ENCODE results near the gene NTM.
"Not testable (repeated sequence)": the region's sequence is repeated elsewhere in the genome, so short reads cannot be mapped to it uniquely, and the experiment has no call there.

The NTM gene

DNA sequence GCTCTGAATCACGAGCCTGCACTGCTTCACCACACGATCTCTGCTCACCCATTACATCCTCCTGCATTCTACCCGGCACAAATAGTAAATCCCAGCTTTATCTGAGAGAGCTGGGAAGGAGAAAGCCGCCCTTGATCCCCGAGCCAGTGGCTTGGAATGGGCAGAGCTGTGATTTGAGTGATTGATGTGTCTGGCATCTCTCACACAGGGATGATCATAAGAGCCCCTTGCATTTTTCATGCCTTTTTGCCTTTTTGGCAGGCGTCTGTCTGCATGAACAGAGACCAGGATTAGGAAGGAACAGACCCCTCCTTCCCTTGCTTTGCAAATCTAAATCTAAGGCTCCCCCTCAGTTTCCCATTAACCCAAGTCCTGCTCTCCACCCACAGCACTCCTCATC is 945.3 kb downstream of the NTM start:
- no peak for DNase-seq

DNA sequence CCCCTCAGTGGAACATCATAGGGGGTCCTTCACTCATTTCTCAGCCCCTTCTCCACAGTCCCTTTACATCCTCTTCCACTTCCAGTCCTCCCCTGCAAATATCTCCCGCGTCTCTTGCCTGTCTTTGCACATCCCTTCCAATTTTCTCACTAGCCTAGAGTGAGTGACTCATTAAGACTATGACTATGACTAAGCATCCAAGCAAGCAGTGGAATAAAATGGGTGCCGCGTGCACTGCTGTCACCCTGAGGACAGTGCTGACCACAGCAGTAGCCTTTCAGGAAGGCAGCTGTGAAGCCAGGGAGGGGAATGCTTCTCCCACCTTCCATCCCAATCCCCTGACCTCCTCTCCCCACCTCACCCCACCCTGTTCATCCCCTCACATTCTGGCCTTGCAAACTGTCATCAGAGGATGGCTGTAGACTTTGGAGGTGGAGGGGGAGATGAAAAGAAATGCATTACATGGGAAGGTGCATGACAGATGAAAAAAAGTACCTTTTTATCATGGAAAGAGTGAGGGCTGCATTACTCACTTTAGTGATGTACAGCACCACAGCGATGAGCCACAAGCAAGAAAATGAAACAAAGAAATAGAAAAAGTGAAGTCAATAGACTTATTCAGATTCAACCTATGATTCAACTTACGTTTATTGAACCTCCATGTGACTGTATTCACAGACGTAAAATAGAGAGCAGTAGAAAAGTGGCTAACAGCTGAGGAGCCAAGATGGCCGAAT is 948.2 kb downstream of the NTM start:
- DNase-seq = no peak

DNA sequence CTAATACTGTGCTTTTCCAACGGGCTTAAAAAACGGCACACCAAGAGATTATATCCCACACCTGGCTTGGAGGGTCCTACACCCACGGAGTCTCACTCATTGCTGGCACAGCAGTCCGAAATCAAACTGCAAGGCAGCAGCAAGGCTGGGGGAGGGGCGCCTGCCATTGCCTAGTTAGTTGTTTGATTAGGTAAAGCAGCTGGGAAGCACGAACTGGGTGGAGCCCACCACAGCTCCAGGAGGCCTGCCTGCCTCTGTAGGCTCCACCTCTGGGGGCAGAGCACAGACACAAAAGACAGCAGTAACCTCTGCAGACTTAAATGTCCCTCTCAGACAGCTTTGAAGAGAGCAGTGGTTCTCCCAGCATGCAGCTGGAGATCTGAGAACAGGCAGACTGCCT is 949.0 kb downstream of the NTM start:
- not testable (repeated sequence) for DNase-seq

DNA sequence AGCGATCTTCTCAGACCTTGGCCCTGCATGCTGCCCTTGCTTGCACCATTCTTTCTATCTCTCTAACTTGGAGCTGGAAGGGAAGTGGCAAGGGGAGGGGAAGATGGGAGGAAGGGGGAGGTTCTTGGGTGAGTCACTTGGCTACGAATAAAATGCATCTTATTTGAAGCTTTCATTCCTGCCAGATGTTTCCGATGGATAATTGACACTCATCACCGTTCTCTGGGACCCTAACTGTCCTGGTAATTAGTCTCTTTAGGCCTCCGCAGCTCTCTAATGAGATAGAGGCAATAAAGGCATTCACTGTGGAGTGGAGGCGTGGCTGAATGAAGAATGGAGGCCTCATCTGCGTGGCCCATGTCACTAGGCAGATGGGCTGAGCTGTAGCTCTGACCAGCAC is 960.1 kb downstream of the NTM start:
- no peak for DNase-seq

DNA sequence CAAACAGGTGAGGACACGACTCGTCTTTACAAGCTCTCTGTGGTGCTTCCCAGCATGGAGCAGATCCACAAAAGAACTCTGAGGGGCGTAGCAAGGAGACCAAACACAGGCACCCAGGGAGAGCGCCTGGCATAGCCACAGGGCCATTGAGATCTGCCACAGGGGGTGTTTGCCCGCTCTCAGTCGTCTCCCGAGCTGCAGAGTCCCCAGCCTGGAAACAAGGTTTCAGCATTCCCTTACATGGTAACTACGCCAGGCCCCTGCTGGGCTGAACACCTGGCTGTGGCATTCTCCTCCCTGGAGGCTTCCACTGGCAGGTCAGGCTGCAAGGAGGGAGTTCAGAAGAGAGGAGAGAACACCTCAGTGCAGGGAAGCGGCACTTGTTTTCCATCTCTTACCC is 962.1 kb downstream of the NTM start:
- no peak for DNase-seq

DNA sequence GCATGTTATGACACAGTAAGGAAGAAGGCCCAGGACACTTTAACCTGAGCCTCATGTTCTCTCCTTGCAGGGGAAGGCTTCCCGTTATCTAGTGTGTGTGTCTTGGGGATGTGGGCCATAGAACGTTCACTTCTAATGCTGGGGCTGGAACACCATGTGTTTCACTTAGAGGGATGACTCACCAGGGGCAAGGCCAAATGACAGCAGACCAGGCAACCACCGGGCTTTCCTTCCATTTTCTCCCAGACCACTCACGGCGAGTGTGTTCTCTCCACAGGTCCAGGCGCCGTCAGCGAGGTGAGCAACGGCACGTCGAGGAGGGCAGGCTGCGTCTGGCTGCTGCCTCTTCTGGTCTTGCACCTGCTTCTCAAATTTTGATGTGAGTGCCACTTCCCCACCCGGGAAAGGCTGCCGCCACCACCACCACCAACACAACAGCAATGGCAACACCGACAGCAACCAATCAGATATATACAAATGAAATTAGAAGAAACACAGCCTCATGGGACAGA is 964.4 kb downstream of the NTM start:
- DNase-seq = no peak

DNA sequence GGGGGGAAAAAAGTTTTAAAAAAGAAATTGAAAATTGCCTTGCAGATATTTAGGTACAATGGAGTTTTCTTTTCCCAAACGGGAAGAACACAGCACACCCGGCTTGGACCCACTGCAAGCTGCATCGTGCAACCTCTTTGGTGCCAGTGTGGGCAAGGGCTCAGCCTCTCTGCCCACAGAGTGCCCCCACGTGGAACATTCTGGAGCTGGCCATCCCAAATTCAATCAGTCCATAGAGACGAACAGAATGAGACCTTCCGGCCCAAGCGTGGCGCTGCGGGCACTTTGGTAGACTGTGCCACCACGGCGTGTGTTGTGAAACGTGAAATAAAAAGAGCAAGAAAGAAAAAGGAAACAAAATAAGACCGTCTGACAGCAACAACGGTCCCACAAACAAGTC is 964.9 kb downstream of the NTM start:
- DNase-seq = no peak

DNA sequence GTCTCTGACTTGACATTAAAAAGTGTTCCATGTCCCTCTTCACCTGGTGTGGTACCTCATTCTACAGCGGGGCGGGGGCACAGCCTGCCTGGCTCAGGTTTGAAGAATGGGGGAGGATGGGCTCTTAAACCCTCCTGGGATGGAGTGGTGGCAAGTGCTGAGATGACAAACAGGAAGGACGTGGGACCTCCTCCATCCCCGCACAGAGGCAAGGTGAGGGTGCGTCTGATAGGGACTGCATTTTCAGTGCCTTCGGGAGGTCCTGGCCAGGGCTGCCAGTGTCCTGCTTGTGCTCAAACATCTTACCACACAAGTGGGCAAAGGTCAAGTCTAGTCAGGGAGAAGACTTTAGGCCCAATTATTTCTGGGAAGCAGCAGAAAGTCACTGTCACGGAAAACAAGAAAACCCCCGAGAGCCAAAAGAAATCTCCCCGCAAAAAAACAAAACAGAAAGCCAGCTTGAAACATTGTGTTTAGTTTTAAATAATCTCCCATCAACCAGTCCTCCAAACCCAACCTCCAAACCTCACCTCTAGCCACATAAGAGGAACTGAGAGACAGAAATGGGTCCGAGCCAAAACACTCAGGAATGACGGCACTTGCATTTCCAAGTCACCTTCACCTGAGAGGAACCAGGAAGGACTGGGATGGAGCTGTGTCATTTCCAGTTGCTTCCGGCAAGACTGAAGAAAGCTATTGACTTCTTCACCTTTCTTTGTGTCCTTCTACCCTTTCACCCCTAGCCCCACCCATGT is 966.5 kb downstream of the NTM start:
- DNase-seq = no peak

DNA sequence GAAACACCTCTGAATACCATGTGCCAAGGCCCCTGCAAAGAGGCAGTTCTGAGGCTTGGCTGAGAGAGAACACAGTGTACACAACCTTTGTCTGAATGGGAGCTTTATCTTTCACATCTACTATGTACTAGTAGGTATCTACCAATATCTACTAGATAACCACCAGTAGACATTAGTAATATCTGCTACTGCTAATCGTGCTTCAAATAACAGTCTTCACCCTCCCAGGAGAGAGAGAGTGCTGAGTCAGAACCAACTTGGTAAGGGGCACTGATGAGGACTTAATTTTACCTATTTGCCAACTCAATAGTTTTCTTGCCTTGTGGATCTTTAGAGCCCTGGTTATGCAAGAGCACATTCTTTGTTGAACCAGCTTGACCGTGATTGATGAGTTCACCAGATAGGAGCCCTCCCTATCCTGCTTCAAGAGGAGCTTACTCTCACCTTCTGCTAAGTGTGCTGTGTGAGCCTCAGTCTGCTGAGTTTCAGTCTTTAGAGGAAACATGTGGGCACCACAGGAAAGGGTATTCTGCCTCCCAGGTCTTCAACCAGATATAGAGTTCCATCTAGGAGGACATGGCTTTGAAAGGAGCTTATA is 967.5 kb downstream of the NTM start:
- DNase-seq = no peak

DNA sequence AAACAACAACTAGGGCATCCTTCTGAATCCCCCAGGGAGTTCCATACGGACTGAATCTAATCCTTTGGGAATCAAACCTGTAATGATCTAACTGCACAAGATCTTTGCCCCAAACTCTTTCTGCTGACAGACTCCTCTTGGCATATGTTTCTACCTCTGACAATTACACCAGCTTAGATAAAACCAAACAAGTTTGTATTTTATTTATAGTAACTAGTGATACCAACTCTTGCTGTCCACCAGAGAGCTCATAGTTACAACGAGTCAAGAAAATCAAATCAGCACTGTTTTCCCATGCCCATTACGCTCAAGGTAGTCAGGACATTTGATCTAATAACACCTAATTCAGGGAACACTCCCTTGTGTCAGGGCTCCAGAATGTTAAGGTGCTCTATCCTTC is 972.0 kb downstream of the NTM start:
- DNase-seq = no peak

DNA sequence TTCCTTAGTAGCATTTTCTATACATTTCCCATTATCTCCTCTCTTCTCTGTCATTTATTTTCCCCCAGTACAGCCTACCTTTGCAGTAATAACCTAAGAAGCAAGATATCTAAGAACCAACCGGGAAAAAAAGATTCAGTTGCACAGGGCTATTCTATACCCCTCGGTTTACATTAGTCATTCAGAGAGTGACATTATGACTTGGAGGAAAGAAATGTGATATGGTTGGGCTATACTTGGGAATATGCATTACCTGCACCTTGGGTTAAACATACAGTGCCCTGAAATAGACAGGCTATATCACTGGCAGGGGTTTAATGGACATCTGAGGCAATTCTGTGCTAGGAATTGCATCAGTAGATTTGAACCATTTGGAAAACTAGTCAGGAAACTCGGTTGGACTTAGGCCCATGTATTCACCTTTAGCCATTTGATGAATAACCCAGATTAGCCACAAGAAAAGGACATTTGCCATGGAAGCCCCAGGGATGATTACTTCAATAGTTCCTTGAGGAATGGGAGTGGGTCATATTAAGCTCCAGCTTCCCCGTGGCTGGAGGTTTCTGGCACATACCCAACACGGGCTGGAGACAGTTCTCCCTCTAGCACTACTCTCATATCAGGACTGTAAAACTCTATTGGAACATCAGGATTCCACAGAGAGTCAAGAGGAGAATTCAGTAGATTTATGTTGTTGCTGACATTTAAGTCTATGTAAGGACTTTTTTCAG is 973.2 kb downstream of the NTM start:
- DNase-seq = no peak

DNA sequence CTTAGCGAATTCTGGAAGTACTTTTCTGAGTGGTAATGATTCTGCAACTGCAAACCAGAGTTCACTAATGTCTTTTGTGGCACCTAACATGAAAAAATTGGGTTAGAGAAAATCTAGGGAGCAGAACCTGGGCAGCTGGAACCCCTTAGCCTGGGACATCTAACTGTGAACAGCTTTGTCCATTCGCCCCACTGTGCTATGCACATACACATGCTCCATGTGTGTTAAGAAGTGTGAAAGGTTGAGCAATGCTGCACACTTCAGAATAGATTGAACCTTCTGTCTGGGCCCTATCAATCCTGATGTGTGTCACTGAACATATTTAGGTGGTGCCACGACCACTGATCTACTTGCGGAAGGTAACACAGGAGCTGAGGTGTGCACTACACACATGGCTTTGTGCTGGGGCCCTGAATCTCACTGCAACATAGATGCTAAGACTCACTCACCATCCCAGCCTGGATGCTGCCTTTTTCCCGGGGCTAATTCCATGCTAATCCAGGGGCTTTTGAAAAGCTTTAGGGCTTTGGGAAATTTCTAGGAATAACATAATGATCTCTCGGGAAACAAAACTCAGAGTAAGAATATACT is 976.2 kb downstream of the NTM start:
- DNase-seq = no peak

DNA sequence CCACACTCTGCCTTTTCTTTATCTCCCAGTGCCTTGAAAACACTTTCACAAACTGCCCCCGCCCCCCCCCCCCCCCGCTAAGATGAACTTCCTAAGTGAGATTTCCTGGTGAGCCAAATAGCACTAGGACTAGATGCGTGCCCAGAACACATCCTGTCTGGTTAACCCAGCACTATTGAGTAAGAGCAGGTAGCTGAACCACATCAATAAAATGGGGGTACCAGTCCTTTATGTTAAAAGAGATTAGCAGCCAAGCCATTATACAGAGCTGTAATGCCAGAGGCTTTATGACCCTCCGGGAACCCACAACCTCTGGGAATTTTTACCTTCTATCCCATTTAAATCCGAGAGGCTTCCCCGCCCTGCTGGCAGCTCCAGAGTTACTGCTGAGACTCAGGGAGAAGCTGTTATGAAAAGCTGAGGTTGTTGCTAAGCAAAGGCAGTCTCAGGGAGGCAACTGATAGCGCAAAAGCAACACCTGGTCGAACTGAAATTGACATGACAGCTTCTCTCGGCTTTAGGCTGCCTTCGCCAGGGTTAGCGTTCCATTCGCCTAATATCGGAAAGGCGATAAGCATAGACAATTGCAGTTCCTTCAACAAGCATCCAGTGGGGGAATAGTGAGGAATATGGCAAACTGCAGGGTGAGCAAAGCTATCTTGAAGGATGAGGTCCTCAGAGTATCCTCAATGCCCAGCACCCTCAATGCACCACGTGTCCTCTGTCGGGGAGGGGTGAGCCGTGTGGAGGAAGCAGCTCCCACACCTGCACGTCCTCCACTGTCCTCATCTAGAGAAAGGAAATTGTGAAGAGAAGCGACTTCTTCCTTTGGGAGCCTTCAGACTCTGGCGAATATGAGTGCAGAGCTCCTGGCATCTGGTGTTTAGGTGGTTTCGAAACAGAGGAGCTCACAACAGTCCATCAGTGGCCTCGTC is 977.0 kb downstream of the NTM start:
- DNase-seq = no peak

DNA sequence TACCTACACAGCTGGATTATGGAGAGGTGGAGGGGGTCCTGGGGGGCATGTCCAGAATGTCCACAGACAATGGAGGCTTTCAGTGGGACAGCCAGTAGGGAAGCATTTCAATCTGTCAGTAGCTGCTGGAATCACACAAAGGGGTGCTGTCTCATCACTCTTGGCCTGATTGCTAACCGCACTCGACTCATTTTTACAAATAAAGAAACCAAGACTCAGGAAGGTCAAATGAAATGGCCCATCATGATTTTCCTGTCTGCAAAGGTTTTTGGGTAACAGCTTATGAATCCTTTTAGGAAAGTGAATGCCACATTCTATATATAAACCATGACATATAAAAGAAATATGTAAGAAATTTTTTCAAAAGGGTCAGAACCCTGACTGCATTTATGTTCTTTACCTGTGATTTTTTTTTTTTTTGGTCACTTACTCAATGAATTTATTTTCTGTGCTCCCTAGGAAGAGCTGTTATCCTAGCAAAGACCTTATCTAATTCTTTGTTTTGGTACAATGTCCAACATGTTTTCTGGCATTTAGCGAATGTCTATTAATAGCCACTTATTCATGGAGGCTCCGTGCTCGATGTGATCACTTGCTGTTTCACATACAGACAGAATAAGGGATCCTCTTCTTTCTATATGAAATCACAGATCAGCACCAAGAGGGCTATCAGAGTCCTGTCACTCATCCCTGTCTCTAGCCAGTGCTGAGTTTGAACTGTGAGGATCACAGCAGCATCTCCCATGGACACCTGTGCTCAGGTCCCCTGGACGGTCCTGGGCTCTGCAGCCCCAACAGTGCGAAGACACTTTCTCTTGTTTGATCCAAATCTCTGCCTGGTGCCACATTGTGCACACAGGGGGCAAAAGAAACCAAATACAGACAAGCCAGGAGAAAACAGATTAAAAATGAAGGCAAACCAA is 979.7 kb downstream of the NTM start:
- DNase-seq = no peak

DNA sequence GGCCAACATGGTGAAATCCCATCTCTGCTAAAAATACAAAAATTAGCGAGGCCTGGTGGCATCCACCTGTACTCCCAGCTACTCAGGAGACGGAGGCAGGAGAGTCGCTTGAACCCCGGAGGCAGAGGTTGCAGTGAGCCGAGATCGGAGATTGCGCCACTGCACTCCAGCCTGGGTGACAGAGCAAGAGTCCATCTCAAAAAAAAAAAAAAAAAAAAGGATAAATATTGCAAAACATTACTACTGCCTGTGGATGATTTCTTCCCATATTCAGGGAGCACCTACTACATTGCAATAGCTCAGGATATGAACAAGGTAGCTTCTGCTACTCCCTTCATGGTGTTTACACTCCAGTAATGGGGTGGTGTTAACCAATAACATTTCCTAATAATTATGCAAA is 980.6 kb downstream of the NTM start:
- no peak for DNase-seq

DNA sequence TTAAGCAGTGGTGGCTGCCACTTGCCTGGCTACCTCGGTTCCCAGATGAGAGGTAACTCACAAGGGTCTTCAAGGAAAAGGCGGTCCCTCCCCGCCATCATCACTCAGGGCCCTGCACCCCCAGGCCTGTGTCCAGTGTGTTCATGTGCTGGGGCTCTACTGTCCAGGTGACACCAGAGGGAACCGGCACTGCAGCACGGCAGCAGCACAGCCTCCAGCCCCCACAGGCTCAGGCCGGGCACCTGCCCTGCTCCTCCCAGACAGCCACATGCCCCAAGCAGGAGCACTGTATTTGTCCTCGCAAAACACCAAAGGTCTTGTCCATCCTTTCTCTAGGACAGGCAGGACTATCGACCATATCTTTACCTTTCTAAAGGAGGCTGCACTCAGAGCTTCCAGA is 982.1 kb downstream of the NTM start:
- DNase-seq = no peak

DNA sequence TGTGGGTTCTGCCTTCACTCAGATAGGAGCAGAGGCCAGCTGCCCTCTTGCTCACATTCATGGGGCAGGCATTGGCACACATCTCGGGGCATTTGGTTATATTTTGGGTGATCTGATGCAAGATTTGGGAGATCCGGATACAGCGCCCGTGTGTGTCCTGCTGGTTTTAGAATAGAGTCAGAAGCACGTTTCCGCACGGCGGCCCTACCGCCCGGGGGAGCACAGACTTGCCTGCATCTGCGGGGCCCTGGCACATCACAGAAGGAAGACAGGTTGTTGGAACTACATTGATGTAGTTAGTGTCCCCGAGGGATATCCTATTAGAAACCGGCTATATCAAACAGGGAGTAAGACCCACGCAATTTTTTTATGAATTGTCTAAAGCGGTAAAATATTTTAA is 982.8 kb downstream of the NTM start:
- DNase-seq = no peak

DNA sequence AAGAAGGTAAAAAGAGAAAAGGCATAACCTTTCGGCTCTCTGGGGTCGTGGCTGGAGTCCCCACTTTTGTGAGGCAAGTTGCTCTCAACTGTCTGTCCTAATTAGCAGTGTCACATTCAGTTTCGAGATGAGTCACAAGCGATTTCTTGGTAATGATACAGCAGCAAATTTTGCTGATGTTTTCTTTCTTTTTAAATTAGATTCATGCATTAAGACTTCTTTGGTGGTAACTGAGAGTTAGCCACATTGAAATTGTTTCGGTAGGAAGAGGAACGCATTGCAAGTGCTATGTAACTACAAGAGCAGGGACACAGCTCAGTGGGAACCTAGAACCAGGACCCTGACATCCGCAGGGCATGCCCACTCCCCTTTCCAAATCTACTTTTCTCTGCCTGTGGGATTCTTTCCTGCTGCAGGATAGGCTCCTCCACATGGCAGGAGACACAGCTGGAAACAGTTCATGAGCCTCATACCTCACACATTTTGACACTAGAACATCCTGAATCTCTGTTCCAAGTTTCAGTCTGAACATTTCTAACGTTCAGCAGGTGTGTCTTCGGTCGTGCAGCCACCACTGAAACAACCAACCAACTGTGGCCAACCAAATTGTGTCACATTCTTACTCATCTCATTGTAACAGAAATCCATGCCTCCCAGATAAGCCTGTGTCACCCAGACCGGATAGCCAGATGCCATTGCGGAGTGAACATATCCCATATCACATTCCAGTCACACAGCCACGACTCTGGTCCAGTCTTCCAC is 987.6 kb downstream of the NTM start:
- no peak for DNase-seq

DNA sequence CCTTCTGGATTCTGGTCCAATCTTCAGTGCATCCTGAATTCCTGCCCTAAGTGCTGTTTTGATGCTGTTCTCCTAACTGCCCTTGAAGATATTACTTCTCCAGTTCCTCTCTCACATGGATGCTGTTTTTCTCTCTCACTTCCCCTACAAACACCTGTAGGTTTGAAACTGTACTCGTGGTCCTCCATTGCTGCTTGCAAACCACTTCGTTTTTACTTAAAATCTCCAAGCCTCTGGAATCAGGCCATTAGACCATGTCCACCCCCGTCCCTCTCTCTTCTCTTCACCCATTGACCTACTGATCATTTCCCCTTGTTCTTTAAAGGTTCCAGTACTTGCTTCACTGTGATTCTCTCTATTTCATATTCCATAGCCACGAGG is 988.1 kb downstream of the NTM start:
- no peak for DNase-seq

DNA sequence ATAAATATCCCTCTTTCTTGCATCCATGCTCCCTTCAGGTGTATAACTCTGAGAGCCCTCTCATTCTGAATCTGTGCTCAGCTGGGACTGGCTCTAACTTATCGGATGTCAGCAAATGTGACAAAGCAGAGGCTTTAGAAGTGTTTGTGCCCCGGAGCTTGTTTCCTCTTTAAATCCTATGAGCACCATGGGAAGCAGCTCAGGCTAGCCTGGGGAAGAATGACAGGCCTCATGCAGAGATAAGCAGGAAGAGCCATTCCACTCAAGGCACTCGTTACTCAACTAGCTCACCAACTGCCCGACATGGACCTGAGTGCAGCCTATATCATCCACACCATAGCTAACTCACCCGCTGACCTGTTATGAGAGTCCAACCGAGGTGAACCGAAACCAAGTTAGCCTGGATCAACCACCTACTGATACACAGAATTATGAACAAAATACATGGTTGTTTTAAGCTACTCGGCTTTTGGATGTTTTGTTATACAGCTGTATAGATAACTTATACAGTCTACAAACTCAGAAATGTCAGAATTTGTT is 990.7 kb downstream of the NTM start:
- DNase-seq = no peak

Data from activated effector memory CD4-positive, alpha-beta T cell treated with anti-CD3 and anti-CD28 coated beads, Interleukin-2, amount 50 U/mL, for 16 hours (primary cell).